GM18951 (cell line): Measurements from ENCODE around the gene PPM1M.

Source experiments
- POLR2A ChIP-seq: IDR thresholded peaks from 4 replicates; pipeline ENCODE4 v1.6.1; 2011; ENCODE audit warnings: mild to moderate bottlenecking; ENCODE audit not compliant: insufficient read length, insufficient read depth; ENCODE audit errors: extremely low read depth
- in situ Hi-C: fragments of 300-500 bp; cut with MboI; formaldehyde crosslinking; loops from one replicate; pipeline ENCODE4 v1.12.0; 2022; ENCODE audit warnings: low sequenced_read_pairs, mixed read lengths, inconsistent platforms; ENCODE audit not compliant: unreplicated experiment

Gene PPM1M, protein sequence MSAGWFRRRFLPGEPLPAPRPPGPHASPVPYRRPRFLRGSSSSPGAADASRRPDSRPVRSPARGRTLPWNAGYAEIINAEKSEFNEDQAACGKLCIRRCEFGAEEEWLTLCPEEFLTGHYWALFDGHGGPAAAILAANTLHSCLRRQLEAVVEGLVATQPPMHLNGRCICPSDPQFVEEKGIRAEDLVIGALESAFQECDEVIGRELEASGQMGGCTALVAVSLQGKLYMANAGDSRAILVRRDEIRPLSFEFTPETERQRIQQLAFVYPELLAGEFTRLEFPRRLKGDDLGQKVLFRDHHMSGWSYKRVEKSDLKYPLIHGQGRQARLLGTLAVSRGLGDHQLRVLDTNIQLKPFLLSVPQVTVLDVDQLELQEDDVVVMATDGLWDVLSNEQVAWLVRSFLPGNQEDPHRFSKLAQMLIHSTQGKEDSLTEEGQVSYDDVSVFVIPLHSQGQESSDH

DNA sequence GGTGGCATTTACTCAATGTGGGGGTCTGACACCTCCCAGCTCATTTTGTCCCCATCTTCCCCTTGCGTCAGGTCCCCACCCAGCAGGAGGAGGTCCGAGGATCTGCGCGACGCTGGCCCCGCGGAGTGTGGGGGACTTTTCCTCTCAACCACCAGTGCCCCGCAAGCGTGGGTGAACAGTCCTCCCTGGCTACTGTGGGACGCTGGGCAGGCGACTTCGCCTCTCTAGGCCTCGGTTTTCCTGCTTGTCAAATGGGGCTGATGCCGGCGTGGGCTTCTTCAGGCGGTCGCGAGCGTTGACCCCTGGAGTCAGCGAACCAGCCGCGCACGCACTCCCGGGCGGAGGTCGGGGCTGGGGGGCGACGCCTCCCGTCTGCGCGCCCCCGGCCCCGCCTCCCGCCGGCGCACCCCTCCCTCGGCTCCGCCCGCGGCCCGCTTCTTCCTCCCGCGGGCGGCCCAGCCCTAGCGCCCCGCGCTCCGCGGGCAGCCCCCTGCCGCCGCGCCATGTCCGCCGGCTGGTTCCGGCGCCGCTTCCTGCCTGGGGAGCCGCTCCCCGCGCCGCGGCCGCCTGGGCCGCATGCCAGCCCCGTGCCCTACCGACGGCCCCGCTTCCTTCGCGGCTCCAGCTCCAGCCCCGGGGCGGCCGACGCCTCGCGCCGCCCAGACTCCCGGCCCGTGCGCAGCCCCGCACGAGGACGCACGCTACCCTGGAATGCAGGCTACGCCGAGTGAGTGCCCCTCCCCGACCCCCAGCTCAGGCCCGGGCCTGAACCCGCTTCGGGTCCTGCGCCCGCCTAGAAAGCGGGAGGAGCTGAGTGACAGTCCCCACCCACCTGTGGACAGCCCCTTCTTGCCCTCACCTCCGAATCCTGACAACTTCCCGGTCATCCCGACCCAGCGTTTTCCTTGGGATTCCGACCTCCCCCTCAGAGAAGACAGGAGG is at the start of gene PPM1M:
TSS of gene PPM1M (plus strand) at position 438 of the 942 bp plus-strand sequence. CDS start at position 504, 66 bp downstream.
- in situ Hi-C loops, result no loop called here
- TF ChIP-seq POLR2A, result peak; percentile 64

DNA sequence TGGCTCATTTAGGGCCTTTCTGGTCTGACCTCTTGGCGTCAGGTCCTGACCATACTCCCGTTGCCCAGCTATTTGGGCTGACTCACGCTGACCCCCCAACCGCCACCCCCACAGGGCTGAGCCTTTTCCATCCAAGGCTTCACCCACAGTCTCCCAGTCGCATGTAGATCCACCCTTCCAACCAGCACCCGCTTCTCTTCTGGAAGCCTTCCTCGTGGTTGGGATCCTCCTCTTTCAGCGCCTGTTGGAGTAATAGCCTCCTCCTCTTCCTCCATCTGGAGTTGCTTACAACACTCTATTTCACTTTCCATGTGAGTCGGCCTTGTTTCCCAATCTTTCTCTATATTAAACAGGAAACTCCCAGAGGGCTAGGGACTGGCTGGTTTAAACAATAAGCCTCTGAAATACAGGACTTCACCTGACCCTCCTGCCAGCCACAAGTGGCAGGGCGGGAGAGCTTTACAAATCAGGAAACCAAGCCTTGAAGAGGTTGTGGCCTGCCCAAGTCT is 49.7 kb upstream of the PPM1M start:
- TF ChIP-seq POLR2A, result no peak
- in situ Hi-C loops, result no loop called here

DNA sequence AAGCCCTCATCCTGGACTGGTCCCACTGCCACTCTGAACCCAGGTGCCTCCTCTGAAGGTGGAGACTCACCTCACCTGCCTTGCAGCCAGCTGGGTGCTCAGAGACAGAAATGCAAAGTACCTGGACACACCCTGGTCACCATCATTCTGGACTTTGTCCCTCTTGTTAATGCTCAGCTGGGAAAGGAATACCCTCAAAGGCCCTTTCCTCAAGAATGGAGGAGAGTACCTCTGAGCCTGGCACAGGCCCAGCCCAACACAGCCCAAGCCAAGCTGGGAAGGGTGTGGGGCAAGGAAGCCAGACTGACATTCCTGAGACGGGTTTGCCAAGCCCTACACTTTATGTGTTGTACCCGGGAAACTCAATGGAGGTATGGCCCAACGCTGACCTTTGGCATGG is 48.6 kb upstream of the PPM1M start:
- in situ Hi-C loops, result no loop called here
- no peak for TF ChIP-seq POLR2A

DNA sequence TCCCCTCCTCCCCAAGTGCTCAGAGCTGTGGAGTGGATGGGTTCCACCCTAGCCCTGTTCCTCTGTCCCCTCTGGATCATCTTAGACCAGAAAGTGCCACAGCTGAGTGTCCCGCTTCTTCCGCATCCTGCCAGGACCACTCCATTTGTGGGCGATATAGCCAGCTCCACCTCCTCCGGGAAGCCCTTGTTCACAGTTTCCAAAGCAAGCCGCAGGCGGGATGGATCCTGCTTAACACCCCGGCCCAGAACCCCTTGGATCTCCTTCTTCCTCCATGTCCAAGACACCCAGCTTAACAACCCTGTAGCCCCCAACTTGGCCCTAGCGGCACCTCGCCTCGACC is 48.1 kb upstream of the PPM1M start:
- no peak for TF ChIP-seq POLR2A
- in situ Hi-C loops, result no loop called here

DNA sequence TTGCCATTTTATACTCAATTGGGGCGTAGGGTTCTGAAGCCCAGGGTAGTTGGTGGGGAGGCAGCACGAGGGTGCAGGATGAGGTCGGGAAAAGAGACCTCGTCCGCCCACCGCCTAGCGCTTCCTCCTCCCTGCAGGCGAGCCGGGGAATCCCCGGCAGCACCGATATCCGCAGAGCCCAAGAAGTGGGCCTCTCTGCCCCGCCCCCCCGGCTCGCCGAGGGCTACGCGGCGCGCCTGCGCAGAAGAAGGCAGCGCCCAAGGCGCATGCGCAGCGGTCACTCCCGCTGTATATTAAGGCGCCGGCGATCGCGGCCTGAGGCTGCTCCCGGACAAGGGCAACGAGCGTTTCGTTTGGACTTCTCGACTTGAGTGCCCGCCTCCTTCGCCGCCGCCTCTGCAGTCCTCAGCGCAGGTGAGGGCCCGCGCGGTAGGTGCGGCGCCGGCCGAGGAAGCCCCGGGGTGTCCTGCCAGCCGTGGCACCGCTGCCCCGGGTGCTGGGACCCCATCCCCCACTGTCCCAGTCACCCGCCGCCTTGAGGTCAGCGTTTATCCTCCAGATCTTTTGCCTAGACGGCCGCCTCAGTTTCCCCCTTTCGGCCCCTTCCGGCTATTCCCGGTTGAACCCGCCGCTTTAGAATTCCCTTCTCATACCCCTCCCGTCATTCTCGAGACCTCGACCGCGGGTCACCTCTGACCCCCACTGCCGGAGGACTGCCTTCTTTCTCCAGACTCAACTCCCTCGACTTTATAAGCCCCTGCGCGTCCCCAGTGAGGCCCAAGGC is 47.5 kb upstream of the PPM1M start, which contains the start of gene ALAS1:
TSS of gene ALAS1 (plus strand) at position 319 of the 784 bp plus-strand sequence. CDS start 1,082 bp downstream, outside the sequence.
- TF ChIP-seq POLR2A, result peak; percentile 99
- in situ Hi-C loops, result no loop called here

DNA sequence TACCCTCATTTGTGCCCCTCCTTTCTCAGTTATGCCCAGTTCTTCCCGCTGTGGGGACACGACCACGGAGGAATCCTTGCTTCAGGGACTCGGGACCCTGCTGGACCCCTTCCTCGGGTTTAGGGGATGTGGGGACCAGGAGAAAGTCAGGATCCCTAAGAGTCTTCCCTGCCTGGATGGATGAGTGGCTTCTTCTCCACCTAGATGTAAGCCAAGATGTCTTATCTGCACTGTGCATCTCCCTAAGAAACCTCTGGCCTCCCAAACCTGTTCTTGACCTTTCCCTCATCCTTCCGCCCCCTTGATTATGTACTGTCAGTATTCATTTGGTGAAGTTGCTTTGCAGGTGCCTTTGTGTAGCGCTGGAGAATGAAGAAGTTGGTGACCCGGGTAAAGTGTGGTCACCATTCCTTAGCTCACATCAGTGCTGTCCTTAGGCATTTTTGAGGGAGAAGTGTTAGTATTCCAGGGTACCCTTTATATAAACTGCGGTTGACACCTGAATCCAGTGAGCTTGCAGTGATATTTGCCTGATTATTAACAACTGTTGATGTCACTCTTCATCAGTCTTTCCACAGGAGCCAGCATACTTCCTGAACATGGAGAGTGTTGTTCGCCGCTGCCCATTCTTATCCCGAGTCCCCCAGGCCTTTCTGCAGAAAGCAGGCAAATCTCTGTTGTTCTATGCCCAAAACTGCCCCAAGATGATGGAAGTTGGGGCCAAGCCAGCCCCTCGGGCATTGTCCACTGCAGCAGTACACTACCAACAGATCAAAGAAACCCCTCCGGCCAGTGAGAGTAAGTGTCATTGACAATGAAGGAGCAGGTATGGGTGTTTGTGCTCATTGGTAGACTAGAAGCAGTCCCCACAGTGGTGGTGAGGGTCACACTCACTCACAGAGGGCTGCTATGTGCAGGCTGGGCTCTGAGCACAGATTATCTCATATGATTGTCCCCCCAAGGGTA is 46.6 kb upstream of the PPM1M start:
- in situ Hi-C loops, result no loop called here
- TF ChIP-seq POLR2A, result no peak

DNA sequence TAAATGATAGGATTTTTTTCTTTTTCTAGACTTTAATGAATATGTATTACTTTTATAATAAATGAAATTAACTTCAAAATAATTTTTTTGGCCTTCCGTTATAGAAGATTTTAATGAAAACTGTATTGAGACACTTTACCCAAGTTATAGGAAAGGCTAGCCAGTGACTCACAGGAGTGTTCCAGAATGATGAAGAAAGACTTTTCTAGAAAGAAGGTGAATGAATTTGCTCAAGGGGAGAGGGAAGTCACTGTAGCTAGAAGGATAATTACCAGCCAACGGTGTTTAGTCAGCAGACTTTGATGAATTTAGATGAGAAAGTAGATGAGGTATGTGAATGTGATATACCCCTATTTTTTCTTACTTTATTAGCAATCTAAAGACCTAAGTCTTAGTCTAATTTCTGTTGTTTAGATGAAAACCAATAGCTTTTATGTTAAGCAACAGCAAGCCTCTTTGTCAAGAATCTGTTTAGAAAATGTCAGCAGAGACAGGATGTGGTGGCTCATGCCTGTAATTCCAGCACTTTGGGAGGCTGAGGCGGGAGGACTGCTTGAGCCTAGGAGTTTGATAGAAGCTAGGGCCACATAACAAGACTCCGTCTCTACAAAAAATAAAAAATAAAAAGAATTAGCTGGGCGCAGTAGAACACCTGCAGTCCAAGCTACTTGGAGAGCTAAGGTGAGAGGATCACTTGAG is 44.4 kb upstream of the PPM1M start:
- in situ Hi-C loops, result no loop called here
- no peak for TF ChIP-seq POLR2A

DNA sequence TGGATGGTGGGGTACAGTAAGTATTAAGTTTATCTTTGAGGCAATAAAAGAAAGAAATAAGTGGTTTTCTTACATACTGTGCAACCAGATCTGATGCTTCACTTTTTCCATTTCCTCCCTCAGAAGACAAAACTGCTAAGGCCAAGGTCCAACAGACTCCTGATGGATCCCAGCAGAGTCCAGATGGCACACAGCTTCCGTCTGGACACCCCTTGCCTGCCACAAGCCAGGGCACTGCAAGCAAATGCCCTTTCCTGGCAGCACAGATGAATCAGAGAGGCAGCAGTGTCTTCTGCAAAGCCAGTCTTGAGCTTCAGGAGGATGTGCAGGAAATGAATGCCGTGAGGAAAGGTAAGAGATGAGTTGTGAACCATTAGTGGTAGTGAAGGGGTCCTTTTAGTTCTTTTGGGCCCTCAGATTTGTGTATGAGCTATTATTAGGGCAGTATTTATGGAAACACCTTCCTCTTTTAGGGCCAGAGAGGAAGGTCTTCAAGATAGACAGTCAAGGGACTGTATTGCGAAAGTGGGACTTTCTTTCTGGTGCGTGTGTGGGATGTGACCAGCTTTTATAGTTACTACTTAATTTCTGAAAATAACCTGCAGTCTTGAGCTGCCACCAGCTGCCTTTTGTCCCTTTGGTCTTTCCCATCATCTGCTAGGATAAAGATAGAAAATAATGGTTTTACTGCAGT is 43.0 kb upstream of the PPM1M start:
- TF ChIP-seq POLR2A, result no peak

DNA sequence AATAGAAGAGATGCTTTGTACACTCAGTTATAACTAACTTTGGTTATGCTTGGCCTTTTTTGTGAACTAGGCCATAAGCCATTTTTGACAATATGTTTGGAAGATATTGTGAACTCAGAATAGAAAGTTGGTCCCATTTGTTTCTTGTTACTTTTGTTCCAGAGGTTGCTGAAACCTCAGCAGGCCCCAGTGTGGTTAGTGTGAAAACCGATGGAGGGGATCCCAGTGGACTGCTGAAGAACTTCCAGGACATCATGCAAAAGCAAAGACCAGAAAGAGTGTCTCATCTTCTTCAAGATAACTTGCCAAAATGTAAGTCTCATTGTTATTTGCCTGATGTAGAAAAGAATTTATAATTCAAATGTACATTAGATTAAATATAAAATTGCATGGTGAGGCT is 41.9 kb upstream of the PPM1M start:
- in situ Hi-C loops, result no loop called here
- no peak for TF ChIP-seq POLR2A

More for the DNA sequence above, 43.0 kb upstream of the PPM1M start:
- in situ Hi-C loops, result no loop called here

DNA sequence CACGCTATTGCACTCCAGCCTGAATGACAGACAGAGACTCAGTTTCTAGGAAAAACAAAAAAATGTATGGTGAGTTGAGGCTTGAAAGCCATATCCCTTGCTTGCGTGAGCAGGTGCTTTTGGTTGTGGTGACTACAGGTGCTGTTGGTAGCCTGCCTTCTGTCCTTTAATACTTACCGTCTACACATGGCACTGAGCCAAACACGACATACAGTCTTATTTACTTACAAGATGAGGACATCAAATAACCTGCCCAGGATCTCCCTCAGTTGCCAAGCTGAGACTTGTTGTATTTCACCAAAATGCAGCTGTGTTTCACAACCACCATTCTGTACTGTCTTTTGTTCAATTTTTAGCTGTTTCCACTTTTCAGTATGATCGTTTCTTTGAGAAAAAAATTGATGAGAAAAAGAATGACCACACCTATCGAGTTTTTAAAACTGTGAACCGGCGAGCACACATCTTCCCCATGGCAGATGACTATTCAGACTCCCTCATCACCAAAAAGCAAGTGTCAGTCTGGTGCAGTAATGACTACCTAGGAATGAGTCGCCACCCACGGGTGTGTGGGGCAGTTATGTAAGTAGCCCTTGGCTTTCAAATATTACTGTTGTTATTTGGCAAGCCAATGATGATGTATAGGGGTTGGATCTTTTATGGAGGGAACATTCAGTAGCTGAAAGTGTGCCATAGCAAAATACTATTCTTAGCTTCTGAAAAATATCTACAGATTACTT is 41.1 kb upstream of the PPM1M start:
- in situ Hi-C loops, result no loop called here
- TF ChIP-seq POLR2A, result no peak
